ENCODE data around the gene ZKSCAN4.

ZKSCAN4 gene

DNA sequence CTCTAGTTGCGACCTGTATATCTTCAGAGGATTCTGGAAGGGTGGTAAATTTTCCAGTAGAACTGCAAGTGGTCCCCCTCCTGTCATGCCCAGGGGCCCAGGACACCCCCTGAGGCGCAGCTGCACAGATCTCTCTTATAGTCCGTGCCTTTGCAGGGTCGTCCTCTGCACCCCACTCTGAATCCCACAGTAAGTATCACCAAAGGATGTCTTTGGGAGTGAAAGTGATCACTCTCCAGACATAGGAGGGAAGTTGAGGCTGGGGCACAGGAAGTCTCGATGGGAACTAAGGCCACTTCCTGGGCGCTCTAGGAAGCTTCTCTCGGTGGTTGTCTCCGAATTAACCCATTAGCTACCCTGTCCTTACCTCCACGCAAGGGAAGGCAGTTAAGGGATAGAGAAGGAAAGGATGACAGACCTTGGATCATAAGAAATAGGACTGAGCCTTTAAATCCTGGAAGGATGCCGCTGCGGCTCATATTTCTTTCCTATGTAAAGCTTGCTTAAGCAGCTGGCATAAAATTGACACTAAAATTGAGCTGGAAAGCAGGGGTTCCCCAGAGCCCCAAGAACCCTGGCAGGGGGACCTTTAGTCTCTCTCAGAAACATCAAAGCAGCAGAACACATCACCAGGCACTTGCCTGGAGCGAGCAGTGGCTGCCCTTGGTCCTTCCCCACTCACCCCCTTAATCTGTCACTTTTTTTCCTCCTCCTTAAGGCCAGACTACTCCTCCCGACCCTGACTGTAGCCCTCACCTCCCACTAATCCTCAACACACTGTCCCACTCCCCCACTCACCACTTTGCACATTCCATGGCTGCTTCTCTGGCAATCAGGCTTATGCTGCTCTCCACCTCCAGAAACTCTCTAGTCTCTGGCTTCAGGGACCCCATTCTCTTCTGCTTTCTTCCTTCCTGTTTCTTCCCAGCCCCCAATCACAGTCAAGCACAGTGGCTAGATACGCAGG is at the start of gene ZKSCAN4:
ZKSCAN4 (minus strand) TSS at position 261 of the 967 bp plus-strand sequence. CDS start 289 bp downstream, outside the sequence.
- DNase-seq = peak; percentile 46

DNA sequence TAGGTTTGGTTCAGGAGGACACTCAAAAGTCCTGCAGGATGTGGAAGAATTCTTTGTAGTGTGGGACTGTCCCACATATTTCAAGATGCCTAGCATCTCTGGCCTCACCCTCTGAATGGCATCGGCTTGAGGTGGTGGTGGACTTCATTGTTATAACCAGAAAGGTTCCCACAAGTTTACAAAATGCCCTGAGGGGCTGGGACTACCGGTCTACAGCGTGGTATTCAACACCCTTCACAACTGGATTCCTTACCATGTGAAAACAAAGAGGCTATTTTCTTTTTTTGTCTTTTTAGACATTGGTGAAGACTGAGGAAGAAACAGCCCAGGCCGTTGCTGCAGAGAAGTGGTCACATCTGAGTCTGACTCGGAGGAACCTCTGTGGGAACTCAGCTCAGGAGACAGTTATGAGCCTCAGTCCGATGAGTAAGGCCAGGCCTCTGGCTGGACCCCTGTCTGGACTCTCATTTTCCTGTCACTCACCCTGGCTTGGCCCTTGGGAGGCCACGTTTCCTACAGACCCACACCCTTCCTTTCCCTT is 44.5 kb upstream of the ZKSCAN4 start:
- DNase-seq = no peak

DNA sequence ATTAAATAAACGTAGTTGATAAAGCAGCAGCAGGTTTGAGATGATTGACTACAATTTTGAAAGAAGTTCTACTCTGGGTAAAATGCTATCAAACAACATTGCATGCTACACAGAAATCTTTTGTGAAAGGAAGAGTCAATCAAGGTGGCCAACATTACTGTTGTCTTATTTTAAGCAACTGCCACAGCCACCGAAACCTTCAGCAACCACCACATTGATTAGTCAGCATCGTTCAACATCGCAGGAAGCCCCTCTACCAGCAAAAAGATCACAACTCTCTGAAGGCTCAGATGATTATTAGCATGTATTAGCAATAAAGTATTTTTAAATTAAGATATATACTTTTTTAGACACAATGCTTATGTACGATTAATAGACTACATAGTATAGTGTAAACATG is 43.3 kb upstream of the ZKSCAN4 start:
- no peak for DNase-seq

DNA sequence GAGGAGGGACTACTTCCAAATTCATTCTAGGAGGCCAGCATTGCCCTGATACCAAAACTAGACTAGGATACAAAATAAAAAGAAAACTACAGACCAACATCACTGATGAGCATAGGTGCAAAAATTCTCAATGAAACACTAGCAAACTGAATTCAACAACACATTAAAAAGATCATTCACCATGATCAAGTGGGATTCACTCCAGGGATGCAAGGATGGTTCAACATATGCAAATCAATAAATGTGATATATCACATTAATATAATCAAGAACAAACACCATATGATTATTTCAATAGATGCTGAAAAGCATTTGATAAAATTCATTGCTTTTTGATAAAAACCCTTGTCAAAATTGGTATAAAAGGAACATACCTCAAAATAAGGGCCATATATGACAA is 39.5 kb upstream of the ZKSCAN4 start:
- DNase-seq = no peak

DNA sequence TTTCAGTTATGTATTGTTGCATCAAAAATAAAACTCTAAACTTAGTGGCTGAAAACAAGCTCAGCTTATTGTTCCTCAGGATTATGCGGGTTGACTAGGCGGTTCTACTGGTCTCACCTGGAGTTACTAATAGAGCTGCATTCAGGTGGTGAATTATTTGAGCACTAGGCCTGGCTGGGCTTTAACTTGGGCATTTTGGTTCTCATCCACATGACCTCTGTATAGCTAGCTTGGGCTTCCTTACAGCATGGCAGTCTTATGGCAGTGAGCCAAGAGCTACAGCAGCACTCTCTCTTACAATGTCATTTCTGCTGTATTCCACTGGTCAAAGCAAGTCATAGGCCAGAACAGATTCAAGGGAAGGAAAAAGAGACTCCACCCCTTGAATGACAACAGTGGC is 30.9 kb upstream of the ZKSCAN4 start:
- no peak for DNase-seq

DNA sequence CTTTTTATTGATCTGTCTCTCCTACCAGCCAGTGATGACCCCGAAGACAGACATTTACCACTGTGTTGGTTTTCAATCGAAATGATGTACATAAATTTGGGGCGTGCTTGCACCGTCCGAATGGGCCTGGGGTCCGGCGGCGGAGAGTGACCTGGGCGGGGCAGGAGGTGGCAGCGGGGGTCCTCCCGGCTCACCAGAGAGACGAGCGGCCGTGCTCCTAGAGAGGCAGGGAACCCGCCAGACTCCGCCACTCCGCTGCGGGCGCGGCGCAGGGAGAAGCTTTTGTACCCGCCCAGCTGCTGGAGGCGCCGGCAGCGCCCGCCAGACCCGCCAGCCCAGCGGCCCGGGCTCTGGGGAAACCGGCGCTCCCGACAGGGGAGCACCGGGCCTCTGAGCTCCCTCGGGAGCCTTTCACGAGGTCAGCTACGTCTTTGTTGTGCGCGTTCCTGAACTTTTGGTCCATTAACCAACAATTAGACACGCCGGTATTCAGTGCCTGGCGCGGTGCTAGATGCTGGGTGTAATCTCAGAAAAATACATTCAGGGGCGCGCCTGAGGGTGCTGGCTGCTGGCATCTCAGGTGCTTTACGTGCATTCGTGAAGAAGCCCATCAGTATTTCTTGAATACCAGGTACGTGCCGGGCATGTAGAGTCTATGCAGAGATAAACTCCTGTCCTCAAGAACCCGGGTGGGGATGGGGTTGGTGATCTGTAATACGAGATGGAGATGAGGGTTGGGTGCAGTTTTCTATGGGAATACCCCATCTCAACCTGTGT is 29.4 kb upstream of the ZKSCAN4 start, which contains the start of gene PGBD1:
PGBD1 (plus strand) TSS at position 285 of the 777 bp plus-strand sequence. CDS start 2,242 bp downstream, outside the sequence.
- peak; percentile 52 for DNase-seq

DNA sequence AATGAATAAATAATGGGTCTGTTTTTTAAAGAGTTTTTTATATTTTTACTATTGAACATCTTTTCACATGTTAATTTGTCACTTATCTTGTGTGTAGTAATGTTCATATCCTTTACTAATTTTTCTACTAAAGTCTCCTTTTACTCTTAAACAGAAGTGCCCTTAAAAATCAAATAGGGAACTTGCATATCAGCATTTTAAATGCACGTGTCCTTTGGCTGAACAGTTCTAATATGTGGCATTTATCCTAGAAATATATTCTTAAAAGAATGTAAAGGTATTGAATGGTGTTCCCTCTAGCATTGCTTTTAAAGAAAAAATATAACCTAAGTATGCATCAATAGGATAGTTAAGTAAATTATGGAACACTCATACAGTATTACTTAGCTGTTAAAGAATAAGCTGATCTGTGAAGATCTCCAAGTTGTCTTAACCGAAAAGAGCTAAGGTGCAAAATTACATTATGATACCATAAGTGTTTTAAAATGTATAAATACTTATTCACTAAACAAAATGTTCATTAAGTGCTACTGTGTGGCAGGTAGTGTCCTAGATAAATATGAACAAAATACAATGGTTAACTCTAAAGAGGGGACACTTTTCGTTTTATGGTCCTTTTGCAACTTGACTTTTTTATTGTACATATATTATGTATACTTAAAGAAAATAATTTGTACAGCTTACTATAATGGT is 28.7 kb upstream of the ZKSCAN4 start:
- DNase-seq = no peak

DNA sequence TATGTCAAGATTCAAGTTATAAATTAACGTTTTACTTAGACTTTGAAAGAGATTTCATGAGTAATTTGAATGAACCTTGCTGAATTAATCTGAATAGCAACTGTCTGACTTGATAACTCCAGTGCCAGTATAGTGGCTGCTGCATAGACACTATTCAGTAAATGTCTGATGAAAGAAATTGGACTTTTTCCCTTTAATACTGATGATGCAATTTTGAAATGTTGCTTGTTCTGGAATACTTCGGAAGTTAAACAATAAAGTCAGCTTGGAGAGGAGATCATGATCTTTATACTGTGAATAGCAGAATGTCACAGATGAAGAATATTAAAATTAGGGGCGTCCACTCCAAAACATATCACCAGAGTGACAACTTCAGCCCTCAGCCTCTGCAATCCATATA is 25.7 kb upstream of the ZKSCAN4 start:
- no peak for DNase-seq

DNA sequence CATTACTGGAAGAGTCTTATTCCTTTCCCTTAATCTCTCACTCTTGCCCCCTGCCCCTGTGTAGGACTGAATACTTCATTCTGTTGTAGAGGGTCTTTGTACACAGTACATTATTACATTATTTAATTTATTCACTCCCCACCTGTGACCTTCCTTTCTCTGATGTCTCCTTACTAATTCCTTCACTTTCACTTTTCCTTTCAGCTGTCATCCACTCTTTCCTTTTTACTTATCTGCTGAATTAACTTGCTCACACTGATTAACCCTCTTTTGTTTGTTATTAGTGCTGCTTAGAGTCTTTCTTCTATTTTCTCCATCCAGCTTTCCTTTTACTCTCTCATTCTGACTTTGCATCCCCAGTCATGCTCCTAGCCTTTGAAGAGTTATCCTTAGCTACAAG is 22.8 kb upstream of the ZKSCAN4 start:
- DNase-seq = no peak

DNA sequence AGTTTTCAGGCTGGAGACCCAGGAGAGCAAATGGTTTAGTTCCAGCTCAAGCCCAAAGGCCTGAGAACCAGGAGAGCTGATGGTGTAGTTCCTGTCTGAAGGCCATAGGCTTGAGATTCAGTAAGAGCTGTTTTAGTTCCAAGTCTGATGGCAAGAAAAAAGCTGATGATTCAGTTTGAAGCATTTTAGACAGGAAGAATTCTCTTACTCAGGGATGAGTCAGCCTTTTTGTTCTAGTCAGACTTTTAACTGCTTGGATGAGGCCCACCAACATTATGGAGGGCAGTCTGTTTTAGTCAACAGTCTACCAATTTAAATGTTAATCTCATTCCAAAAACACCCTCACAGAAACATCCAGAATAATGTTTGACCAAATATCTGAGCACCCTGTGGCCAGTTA is 17.4 kb upstream of the ZKSCAN4 start:
- DNase-seq = no peak

DNA sequence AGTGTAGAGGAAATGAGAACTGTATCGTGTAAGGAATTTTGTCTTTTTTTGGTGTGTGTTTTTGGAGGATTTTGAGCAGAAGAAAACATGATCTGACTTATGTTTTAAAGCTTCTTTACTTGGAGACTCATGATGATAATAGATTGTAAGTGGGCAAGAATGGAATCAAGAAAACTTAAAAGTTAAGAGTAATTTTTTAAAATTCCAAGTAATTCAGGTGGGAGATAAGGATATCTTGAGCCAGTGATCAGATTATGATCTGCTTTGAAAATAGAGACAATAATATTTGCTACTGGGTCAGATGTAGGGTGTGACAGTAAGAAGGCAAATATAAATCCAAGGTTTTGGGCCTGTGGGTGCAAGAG is 15.6 kb upstream of the ZKSCAN4 start:
- no peak for DNase-seq

DNA sequence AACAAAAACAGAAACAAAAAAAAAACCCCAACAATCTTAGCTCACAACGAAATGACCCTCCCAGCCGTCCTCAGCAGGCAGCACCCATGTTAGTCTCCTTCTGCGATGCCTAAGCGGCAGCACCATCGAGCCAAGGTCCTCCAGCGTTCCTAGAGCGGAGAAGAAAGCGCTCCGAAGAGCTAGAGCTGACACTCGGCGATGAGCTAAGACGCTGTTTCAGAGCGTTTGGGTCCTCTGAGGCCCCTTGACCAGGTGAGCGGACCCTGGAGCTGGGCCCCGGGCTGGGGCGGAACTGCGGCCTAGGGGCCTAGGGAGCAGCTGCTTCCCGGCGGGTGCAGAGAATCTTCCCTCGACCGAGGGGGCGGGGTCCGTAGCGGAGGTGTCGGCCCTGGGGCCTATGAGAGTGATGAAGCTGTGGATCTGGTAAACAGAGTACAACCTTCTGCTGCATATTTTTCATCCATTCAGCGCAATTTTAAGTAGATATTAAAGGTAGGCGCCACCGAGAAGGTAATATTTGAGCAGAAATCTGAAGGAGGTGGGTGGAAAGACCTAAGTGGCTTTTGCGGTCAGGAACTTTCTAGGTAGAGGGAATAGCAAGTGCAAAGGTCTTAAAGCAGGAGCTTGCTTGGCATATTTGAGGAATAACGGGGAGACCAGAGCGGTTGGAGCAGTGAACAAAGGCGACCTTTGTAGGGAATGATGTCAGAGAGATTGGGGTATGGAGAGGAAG is 15.1 kb upstream of the ZKSCAN4 start, which contains the start of gene ZSCAN26:
ZSCAN26 (plus strand) TSS at position 182 of the 733 bp plus-strand sequence. CDS start 4,777 bp downstream, outside the sequence.
- DNase-seq = peak; percentile 38

DNA sequence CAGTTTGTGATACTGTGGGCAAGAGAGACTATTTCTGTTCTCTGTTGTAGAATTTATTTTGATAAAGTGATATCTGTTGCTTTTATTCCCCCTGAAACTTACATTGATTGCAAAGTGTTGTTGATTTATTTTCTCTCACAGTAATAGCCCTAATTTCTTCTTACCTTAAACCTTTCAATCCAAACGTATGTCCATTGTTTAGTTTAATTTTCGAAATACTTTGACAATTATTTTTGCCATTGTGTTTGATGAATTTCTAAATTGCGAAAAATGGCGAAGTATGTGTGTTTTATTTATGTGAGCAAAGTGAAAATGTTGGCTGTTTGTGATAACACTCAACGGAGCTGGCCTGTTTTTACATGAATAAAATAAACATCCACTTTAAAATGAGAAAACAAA is 14.5 kb upstream of the ZKSCAN4 start:
- no peak for DNase-seq

DNA sequence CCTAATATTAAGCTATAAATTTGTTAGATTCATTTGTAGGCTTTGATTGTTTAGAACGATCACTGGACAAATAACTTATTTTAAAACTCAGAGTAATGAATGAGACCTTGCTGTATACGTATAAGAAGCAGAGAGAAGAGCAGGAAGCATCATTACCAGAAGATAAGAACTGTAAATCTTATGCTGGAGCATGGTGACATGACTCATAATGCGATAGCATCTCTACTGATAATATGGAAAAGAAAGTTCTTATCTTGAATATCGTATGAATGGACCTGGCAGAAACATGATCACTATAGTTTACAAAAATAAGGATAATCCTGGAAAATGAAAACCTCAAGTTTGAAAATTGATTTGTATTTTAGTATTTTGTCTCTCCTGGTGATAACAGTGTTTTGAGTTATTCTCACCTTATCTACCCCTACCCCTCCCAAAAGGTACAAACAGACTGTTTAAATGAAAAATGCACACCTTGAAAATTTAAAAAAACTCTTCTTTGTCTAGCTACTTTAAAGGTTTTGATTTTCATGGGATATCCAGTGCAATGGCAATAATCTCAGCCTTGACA is 12.8 kb upstream of the ZKSCAN4 start:
- no peak for DNase-seq

DNA sequence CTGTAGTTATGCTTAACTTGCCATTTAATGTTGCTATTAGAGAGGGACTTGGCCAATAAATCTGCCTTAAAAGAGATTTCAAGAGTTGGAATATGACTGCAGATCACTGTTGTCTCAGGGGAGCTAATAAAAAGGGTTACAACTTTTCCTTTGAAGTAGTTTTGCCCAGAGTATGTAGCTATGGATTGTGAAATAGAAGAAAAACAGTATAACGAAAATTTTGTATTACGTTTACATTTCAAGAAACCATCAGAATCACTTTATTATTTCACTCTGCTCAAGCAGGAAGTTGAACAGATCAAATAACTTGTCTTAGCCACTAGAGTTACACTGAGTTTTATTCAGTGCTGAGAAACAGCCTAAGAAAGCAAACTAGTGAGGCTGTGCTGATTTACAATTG is 11.9 kb upstream of the ZKSCAN4 start:
- no peak for DNase-seq

DNA sequence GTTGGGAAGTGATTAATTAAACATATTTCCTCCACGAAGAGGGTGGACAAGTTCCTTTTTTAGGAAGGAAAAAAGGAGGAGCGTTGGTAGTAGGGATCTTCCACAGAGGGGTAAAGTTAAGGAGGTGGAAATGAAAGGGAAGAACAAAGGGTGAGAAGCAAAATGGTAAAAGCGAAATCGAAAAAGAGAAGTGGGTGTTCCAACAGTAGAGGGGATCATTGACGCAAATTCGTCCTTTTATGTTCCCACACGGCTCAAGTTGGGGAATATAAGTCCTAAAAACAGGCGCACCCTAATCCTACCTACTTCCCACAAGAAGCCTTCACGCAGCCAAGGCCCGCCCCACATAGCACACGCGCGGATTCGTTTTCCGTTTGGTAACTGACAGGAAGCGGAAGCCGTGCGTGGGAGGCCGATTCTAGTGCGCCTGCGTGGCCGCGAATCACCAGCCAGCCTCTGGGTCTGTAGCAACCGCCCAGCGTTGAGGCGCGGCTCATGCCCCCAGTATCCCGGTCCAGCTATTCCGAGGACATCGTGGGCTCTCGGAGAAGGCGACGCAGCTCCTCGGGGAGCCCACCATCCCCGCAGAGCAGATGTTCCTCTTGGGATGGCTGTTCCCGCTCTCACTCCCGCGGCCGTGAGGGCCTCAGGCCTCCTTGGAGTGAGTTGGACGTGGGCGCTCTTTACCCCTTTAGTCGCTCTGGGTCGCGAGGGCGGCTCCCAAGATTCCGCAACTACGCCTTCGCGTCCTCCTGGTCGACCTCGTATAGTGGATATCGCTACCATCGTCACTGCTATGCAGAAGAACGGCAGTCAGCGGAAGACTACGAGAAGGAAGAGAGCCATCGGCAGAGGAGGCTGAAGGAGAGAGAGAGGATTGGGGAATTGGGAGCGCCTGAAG is 7.1 kb upstream of the ZKSCAN4 start, which contains the start of gene NKAPL:
NKAPL (plus strand) TSS at position 421 of the 901 bp plus-strand sequence; CDS start at position 496, 75 bp downstream.
- DNase-seq = no peak

DNA sequence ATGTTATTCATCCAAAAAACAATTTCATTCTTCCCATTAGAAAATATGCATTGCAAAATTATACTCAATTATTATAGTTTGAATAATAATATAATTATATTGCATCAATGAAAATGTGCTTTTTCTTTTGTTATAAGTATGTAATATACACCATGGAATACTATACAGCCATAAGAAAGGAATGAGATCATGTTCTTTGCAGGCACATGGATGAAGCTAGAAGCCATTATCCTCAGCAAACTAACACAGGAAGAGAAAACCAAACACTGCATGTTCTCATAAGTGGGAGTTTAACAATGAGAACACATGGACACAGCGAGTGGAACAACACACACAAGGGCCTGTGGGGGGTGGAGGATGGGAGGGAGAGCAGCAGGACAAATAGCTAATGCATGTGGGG is 5.0 kb upstream of the ZKSCAN4 start:
- no peak for DNase-seq

DNA sequence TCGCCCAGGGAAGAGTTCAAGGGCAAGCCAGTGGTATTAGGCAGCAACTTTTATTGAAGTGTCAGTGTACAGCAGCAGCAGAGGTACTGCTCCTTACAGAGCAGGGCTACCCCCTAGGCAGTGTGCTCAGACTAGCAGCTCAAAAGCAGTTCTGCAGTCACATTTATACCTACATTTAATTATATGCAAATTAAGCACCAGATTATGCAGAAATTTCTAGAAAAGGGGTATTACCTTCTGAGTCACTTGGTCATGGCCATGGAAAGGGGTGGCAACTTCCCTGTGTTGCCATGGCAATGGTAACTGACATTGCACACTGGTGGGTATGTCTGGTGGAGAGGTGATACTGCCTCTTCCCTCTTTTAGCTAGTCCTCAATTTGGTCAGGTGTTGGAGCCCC is 2.1 kb upstream of the ZKSCAN4 start:
- no peak for DNase-seq

DNA sequence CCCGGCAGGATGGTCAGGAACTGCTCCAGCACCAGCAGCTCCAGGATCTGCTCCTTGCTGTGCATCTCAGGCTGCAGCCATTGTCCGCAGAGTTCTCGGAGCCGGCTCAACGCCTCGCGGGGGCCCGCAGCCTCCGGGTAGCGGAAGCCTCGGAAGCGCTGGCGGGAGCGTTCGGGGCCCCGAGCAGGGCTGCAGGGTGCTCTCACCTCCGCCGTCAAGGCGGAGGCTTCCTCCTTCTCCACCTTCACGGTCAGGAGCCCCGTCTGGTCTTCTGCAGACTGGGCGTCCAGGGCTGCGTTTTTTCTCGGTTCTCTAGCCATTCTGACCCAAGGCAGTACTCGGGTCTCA is 434 bp downstream of the ZKSCAN4 start:
- DNase-seq = no peak

DNA sequence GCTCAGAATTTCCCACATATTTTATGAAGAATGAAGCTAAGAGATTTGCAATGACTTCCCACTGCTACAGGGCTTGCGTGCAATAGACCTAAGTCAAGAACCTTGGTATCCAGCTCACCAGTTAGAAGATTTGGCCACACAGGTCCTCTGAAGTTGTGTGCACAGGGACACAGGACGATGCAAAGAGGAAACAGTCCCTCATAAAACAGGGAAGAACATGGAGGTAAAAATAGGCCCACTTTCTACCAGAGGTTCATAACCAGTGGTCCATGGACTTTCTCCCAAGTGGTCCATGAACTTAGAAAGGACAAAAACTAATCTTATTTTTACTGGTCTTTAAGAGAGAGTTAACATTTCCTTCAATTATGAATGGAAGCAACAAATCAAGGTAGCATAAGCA is 1.3 kb downstream of the ZKSCAN4 start:
- DNase-seq = no peak

DNA sequence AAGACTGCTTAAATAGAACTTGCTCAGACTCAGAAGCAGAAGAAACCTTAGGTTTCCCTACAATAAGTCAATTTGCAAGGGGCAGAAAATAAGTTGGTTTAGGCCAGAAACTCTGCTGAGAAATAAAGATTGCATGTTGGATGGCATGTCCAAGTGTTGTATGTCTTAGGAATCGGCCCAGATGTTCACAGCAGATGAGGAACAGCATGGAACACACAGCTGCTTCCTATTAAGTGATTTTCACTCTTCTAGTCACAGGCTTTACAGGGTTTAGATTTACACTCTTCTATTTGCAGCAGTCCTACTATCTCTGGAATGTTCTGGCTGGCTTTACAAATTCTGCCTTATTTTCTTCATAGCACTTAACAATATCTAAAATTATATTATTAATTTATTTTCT is 3.2 kb downstream of the ZKSCAN4 start:
- DNase-seq = no peak

Data from NCI-H1048 (cell line).